NB4 (cell line): Measurements from ENCODE around the gene CCDC169.

Source experiments
- CTCF ChIP-seq: IDR thresholded peaks from one replicate; pipeline ENCODE4 v1.5.1; 2012; ENCODE audit warnings: low read depth, low read length
- MAX ChIP-seq: IDR thresholded peaks from 2 replicates; pipeline ENCODE4 v1.6.1; 2011; ENCODE audit warnings: low read depth, low read length
- POLR2A ChIP-seq: IDR thresholded peaks from 2 replicates; pipeline ENCODE4 v1.6.1; 2011; ENCODE audit warnings: mild to moderate bottlenecking; ENCODE audit not compliant: insufficient read length; ENCODE audit errors: extremely low read depth

GRCh38 chr13:36323951-36324566, 26.4 kb upstream of the CCDC169 start:
- TF ChIP-seq POLR2A (no peak), CTCF (no peak), MAX (no peak)
